NCI-H345 treated with DMSO at 0.1 percent for 48 hours (cell line): ENCODE results near the gene ANXA3.
"Not testable (repeated sequence)": the region's sequence is repeated elsewhere in the genome, so short reads cannot be mapped to it uniquely, and the experiment has no call there.

Source experiments
- DNase-seq: peaks from one replicate; lab custom pipeline; 2025; ENCODE audit not compliant: unreplicated experiment; lab: John Stamatoyannopoulos, UW

The ANXA3 gene

DNA sequence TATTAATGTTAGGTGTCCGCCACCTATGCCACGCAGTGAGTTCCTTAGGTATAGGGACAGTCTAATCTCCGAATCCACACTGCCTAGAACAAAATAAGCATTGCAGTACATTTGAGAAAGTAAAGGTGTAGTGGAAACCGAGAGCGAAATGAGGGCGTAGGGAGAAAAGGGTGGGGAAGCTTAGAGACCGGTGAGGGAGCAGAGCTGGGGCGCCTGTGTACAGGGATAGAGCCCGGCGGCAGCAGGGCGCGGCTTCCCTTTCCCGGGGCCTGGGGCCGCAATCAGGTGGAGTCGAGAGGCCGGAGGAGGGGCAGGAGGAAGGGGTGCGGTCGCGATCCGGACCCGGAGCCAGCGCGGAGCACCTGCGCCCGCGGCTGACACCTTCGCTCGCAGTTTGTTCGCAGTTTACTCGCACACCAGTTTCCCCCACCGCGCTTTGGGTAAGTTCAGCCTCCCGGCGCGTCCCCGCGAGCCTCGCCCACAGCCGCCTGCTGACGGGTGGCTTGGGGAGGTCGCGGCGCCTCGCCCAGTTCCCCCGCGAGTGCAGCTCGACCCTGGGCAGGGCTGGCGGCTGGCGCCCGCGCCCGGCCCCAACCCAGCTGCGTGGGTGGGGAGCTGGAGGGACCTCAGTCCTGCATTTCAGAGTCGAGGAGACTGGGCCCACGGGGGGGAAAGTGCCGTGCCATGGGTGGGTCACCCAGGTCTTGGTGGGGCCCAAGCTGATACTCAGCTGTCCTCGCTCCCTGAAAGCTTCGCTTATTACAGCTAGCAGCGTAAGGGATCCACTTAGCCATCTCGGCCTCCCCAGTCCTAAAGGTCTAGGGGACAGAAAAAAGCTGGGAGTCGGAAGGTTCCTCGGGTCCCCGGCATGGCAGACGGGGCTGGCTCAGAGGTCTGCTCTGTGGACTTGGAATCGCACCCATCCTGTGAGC lies at the start of gene ANXA3:
Gene ANXA3, plus strand, starts transcription at position 351 of the 932 bp plus-strand sequence. CDS start 2,704 bp downstream, outside the sequence.
- DNase-seq: no peak

DNA sequence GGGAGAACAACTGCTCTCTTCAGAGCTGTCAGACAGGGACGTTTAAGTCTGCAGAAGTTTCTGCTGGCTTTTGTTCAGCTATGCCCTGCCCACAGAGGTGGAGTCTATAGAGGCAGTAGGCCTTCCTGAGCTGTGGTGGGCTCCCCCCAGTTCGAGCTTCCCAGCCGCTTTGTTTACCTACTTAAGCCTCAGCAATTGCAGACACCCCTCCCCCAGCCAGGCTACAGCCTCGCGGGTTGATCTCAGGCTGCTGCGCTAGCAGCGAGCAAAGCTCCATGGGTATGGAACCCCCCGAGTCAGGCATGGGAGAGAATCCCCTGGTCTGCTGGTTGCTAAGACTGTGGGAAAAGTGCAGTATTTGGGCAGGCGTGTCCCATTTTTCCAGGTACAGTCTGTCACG lies 45.3 kb upstream of the ANXA3 start:
- not testable (repeated sequence) for DNase-seq

- DNase-seq: no peak
Observed at GRCh38 chr4:78509043-78509442, 42.5 kb upstream of the ANXA3 start.

DNA sequence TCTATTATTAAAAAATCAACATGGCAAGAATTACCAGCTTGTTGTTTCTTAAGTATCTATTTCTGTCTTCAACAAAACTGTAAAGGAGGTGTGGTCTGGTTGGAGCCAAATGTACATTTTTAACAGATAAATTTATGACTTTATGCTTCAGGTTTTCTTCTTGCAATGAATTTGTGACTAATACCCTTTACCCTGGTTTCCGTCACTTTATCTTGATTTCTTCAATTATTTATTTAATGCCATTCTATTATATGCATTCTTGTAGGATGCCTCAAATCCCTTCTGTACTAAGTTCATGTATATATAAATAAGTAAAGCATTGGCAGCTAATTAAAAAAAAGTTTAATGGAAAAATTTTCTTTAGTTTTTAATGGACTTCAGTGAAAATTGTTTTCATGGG lies 41.5 kb upstream of the ANXA3 start:
- DNase-seq: no peak

DNA sequence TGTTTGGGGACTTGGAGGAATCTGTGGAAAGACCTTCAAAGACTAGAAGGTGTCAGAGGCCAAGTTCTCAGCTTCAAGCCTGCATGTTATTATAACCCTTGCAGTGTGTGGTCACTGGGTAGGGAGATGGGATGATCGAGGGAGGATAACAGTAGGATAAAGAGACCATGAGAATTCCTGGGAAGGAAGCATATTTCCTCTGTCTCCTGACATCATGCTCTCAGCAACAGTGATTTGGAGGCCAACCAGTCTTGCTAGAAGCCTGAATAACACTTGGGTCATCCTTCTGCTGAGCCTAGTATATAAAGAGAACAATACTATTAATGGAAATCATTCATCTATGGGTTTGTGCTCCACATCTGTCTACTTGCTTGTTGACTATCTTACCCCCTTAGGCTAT lies 40.9 kb upstream of the ANXA3 start:
- DNase-seq: no peak

DNA sequence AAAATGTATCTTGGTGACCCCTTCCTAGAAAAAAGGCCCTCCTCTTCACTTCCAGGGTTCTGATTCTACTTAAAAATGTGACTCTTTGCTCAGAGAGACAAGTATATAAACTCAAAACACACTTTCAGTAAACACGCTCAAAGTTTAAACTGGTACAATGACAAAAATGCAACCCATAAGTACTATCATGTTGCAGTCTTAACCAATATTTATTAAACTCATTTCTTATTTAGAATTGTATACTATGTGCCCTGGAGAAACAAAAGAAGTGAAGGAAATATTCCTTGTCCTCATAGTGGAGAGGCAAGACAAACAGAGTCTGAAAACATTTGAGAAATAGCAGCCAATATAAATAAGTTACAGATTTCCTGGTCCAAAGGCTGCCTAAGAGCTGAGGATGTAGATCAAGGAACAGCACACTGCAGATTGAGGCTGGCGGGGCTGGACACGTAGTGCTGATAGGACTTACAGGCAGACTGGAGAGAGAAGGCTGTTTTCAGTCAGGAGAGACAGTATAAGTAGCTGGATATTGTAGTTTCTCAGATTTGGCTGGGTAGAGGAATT lies 39.1 kb upstream of the ANXA3 start:
- DNase-seq: no peak

- no peak for DNase-seq
Observed at GRCh38 chr4:78513411-78513975, 38.1 kb upstream of the ANXA3 start.

DNA sequence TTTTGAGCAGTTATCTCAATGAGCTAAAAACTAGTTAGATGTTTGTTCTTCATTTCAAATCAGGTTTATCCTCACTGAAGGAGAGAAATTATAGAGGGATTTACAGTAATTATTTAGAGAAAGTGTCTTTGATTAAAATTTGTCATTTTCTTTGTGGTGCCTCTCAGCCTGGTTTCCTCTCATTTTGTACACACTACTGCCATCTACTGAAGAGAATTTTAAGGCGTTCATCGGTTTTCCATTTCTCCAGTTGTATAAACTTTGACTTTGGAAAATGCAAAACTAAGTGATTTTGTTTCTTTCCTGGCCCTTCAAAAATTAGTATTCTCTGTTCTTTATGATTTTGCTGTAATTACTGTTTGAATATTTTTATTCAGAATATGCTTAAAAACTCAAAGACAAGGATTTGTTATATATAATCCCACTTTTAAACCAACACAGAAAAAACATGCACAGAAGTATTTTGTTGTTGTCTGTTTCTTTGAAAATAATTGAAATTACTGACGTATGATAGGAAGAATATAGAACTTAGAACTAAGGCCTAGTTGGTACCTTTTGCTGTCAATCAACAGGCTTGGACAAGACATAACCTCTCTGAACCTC lies 34.4 kb upstream of the ANXA3 start:
- no peak for DNase-seq

- no peak for DNase-seq
Observed at GRCh38 chr4:78518561-78518960, 33.0 kb upstream of the ANXA3 start.

DNA sequence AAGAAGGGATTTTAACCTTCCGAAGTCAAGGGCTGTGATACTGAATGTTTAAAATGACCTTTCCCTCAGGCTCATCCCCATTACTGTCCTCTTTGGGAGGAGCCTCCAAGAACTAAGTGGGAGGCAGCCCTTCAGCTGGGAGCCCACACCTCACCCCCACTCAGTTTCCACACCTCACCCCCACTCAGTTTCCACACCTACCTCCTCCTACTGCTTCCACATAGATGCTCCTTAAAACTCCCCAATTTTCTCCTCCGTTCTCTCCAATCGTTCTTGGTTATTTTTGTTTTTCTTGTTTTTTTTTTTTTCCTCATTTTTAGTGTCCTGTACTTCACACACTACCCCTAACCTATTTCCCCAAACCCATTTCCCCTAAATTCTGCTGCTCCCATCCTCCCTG lies 31.6 kb upstream of the ANXA3 start:
- no peak for DNase-seq

GRCh38 chr4:78520808-78521226 lies 30.8 kb upstream of the ANXA3 start:
- DNase-seq: no peak

DNA sequence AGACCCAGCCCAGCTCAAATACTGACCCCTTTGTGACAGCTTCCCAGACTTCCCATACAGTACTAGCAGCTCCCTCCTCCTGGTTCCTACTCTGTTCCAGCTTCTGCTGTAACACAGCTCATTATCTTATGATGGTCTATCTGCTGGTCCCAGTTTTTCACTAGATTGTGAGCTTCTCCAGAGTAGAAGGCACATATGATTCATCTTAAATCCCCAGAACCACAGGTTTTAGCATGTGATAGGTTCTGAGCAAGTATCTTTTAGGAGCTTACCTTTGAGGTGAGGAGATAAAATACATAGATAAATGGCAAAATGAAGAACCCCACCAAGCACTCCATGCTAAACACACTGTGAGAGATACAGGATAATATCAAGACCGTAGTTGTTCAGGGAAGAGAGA lies 27.6 kb upstream of the ANXA3 start:
- DNase-seq: no peak

GRCh38 chr4:78525559-78525958 lies 26.0 kb upstream of the ANXA3 start:
- DNase-seq: no peak

DNA sequence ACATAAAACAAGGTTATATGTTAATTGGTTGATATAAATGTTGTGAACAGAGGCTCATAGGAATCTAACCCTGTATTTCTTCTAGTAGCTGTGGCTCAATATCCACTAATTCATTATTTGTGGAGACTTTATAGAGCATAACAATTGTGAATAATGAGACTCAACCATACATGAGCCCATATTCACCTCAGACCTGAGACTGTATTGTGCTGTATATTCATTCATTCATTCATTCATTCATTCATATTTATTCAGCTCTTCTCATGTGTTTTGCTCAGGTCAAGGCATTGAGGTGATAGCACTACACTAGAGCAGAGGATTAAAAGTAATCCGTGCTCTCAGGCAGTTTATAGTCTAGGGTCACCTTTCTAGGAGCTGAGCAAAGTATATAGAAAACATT lies 24.5 kb upstream of the ANXA3 start:
- no peak for DNase-seq

DNA sequence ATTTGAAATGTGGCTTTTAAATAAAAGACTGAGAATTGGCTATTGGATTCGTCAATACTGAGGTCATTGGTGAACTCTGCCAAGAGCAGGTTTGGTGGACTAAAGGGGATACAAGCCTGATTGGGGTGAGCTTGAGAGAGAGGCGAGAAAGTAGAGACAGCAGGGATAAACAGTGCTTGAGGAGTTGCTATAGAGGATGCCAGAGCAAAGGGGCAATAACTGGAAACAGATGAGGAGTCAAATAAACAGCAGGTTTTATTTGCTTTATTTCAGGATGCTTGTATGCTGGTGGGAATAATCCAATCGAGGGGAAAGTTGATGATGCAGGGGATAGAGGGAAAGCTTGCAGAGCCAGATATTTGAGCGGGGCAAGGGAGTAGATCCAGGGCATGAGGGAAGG lies 24.0 kb upstream of the ANXA3 start:
- DNase-seq: no peak

DNA sequence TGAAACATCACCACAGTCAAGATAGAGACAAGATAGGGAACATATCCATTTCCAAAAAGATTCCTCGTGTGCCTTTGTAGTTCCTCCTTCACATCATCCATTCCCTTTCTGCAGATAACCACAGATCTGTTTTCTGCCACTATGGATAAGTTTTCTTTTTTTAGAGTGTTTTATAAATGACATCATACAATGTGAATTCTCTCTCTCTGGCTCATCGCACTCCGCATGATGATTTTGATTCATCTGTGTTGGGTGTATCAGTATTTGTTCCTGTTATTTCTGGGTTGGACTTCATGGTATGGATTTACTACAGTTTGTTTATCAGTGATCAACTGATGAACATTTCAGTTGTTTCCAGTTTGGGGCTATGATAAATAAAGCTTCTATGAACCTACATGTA lies 23.2 kb upstream of the ANXA3 start:
- DNase-seq: no peak

DNA sequence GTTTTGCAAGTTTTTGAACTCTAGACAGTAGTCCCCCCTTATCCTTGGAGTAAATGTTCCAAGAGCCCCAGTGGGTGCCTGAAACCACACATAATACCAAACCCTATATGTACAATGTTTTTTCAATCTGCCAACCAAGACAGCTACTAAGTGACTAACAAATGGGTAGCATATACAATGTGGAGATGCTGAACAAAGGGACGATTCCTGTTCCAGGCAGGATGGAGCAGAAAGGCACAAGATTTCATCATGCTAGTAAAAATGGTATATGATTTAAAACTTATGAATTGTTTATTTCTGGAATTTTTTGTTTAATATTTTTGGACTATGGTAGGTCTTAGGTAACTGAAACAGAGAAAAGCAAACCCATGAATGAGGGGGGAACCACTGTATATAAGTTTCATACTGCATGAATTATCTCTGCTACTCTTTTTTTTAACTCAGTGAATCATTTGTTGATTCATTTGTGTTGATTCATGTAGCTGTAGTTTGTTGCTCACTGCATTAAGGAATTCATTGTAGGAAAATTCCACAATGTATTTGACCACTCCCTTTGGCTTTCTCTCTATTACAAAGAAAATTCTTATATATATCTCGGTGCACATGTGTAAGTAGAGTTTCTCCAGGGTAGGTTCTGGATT lies 21.9 kb upstream of the ANXA3 start:
- no peak for DNase-seq

DNA sequence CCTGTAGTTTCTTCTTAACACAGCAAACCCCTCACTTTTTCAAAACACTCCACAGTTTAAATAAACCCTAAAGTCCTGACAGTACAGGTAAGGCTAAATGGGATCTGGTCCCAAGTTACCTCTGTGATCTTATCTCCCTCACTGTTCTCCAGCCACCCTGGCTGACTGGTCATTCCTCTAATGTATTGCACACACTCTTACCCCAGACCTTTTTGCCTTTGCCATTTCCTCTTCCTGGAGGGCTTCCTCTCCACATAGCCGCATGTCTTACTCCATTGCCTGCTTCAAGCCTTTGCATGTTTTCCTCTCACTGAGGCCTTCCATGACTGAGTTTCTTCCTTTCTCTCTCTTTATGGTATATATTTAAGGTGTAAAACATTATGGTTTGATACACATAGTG lies 19.5 kb upstream of the ANXA3 start:
- no peak for DNase-seq

- no peak for DNase-seq
Observed at GRCh38 chr4:78533854-78534253, 17.7 kb upstream of the ANXA3 start.

GRCh38 chr4:78534286-78534955 lies 17.1 kb upstream of the ANXA3 start:
- DNase-seq: no peak

- DNase-seq: no peak
Observed at GRCh38 chr4:78542373-78542772, 9.2 kb upstream of the ANXA3 start.
